HepG2 (cell line): Measurements from ENCODE around the gene ISCU. TPM values are rescaled to one million over a fixed set of nuclear protein-coding genes. Genes with fewer than 3 reads are reported as not detected.
"Not testable (repeated sequence)": the region's sequence is repeated elsewhere in the genome, so short reads cannot be mapped to it uniquely, and the experiment has no call there.

ENCODE experiments used
- ATAC-seq: fragments of 200-7000 bp; cut with Tn5 transposase; 3 replicates; pipeline ENCODE4 v1.9.1; 2020; ENCODE audit warnings: mild to moderate bottlenecking, moderate library complexity
- BruUV-seq: library from RNA; stranded (reverse); fragments of 400-500 nt; replicated peaks from 2 replicates; lab custom pipeline; 2021; lab: Mats Ljungman, UMichigan
- CTCF ChIA-PET: fragments of 300-600 bp; formaldehyde crosslinking; extraction: SDS; loops from one replicate; lab custom pipeline; 2021; ENCODE audit warnings: low total read pairs, inconsistent platforms, low intra/inter-chr PET ratio; lab: Yijun Ruan, JAX
- POLR2A ChIA-PET: fragments of 350-600 bp; sonication (Branson Sonifier 250); formaldehyde crosslinking; loops from one replicate; lab custom pipeline; 2020; ENCODE audit warnings: antibody characterized with exemption, inconsistent platforms; lab: Yijun Ruan, JAX
- DNase-seq: peaks from one replicate; pipeline ENCODE4 v3.0.0-alpha.2; 2015; ENCODE audit warnings: low spot score
- FAIRE-seq: peaks from 3 replicates; lab custom pipeline; 2011; peaks lifted over from hg19 to GRCh38; lab: Jason Lieb, UNC
- H2AFZ ChIP-seq: one replicate; pipeline ENCODE4 v1.6.1; 2011; ENCODE audit warnings: low read length, inconsistent platforms
- H3K27ac ChIP-seq: fragments of 300-600 bp; 3 replicates; pipeline ENCODE4 v1.8.0; 2011; ENCODE audit warnings: mixed run types, mild to moderate bottlenecking, mixed read lengths, low read length, inconsistent platforms; ENCODE audit not compliant: insufficient read depth; ENCODE audit errors: extremely low read length
- H3K27me3 ChIP-seq, 2 experiments: fragments of 200-600 bp in 1 of 2; 2 replicates in 1 of 2; 3 replicates in 1 of 2; pipeline versions ENCODE4 v1.6.0 to v1.8.0; 2011; ENCODE audit warnings: low read length in 2 of 2, mild to moderate bottlenecking in 2 of 2, moderate library complexity in 2 of 2, inconsistent platforms in 1 of 2; ENCODE audit not compliant: insufficient read depth in 2 of 2, control insufficient read depth in 1 of 2
- H3K36me3 ChIP-seq, 2 experiments: fragments of 200-600 bp in 1 of 2; replicated peaks in 1 of 2; 2 replicates in 1 of 2; 3 replicates in 1 of 2; pipeline versions ENCODE4 v1.5.1 to v1.8.0; 2011; ENCODE audit warnings: low read length in 2 of 2, inconsistent platforms in 1 of 2; ENCODE audit not compliant: insufficient read depth in 2 of 2, control insufficient read depth in 1 of 2
- H3K4me1 ChIP-seq: 2 replicates; pipeline ENCODE4 v1.5.1; 2012; ENCODE audit warnings: low read length, inconsistent platforms; ENCODE audit not compliant: insufficient read depth
- H3K4me2 ChIP-seq: 2 replicates; pipeline ENCODE4 v1.6.0; 2011; ENCODE audit warnings: low read depth, low read length, inconsistent platforms
- H3K4me3 ChIP-seq, 3 experiments: fragments of 200-600 bp in 1 of 3; sonication (generic), shearing (Covaris generic) in 1 of 3; replicated peaks in 1 of 3; 2 replicates each; pipeline ENCODE4 v1.5.1; 2011 to 2016; ENCODE audit warnings: low read length in 3 of 3, inconsistent platforms in 2 of 3, low read depth in 2 of 3, mild to moderate bottlenecking in 2 of 3, control low read depth in 1 of 3, mixed read lengths in 1 of 3; ENCODE audit not compliant: insufficient read depth in 1 of 3
- H3K79me2 ChIP-seq: one replicate; pipeline ENCODE4 v1.6.1; 2011; ENCODE audit warnings: low read length, inconsistent platforms; ENCODE audit not compliant: insufficient read depth
- H3K9ac ChIP-seq: 2 replicates; pipeline ENCODE4 v1.6.0; 2011; ENCODE audit warnings: mild to moderate bottlenecking, low read depth, low read length, inconsistent platforms; ENCODE audit not compliant: insufficient read depth
- H3K9me3 ChIP-seq: 2 replicates; pipeline ENCODE4 v1.5.1; 2012; ENCODE audit warnings: mild to moderate bottlenecking, low read length
- H4K20me1 ChIP-seq: 2 replicates; pipeline ENCODE4 v1.6.0; 2011; ENCODE audit warnings: inconsistent platforms, mild to moderate bottlenecking, low read length, moderate library complexity; ENCODE audit not compliant: insufficient read depth
- ARNT2 ChIP-seq: sonication (generic); formaldehyde crosslinking; IDR thresholded peaks from 2 replicates; pipeline ENCODE4 v1.8.0; 2022; ENCODE audit warnings: mild to moderate bottlenecking, low read depth, missing genetic modification reagents, moderate library complexity
- ATF5 ChIP-seq: sonication (generic); formaldehyde crosslinking; IDR thresholded peaks from 2 replicates; pipeline ENCODE4 v1.4.0; 2020; ENCODE audit warnings: mild to moderate bottlenecking, low read depth, missing genetic modification reagents
- CHD4 ChIP-seq: fragments of 200-600 bp; sonication (generic); IDR thresholded peaks from 2 replicates; pipeline ENCODE4 v1.7.0; 2017; ENCODE audit warnings: mild to moderate bottlenecking, low read length, borderline replicate concordance
- GZF1 ChIP-seq: sonication (generic); formaldehyde crosslinking; IDR thresholded peaks from 2 replicates; pipeline ENCODE4 v1.5.1; 2020; ENCODE audit warnings: mild to moderate bottlenecking, missing genetic modification reagents
- HMGXB4 ChIP-seq, 2 experiments: sonication (generic) in 1 of 2; formaldehyde crosslinking in 1 of 2; IDR thresholded peaks; 2 replicates each; pipeline versions ENCODE4 v1.4.0 to v1.6.1; 2018 to 2020; ENCODE audit warnings: missing genetic modification reagents in 2 of 2, borderline replicate concordance in 1 of 2, low read depth in 1 of 2, mild to moderate bottlenecking in 1 of 2, missing biosample characterization in 1 of 2
- KDM2A ChIP-seq: sonication (generic); formaldehyde crosslinking; IDR thresholded peaks from 2 replicates; pipeline ENCODE4 v1.4.0; 2020; ENCODE audit warnings: low read depth, missing genetic modification reagents, borderline replicate concordance
- KLF16 ChIP-seq, 2 experiments: sonication (generic) in 1 of 2; formaldehyde crosslinking in 1 of 2; IDR thresholded peaks; 2 replicates each; pipeline versions ENCODE4 v1.6.1 to v1.8.0; 2016 to 2023; ENCODE audit warnings: missing genetic modification reagents in 2 of 2, missing compliant biosample characterization in 1 of 2
- RBM22 ChIP-seq: fragments of 200-400 bp; formaldehyde crosslinking; optimal IDR thresholded peaks from 2 replicates; pipeline ENCODE3; 2017; ENCODE audit warnings: mild to moderate bottlenecking, low read length, moderate library complexity
- ZC3H4 ChIP-seq: sonication (generic); formaldehyde crosslinking; IDR thresholded peaks from 2 replicates; pipeline ENCODE4 v1.4.0; 2020; ENCODE audit warnings: missing genetic modification reagents, borderline replicate concordance
- ZNF335 ChIP-seq: sonication (generic); formaldehyde crosslinking; IDR thresholded peaks from 2 replicates; pipeline ENCODE4 v1.4.0; 2020; ENCODE audit warnings: missing genetic modification reagents
- ZNF496 ChIP-seq: sonication (generic); formaldehyde crosslinking; IDR thresholded peaks from 2 replicates; pipeline ENCODE4 v1.8.1; 2023; ENCODE audit warnings: mild to moderate bottlenecking, moderate library complexity, missing genetic modification reagents; ENCODE audit not compliant: insufficient replicate concordance
- ZNF687 ChIP-seq: sonication (generic); formaldehyde crosslinking; IDR thresholded peaks from 2 replicates; pipeline ENCODE4 v1.5.1; 2020; ENCODE audit warnings: mild to moderate bottlenecking, missing genetic modification reagents, moderate library complexity
- WGBS: methylation state at CpG from one replicate; pipeline ENCODE4 v1.1.6; 2017; ENCODE audit warnings: low lambda C conversion rate; 5-methylcytosine and 5-hydroxymethylcytosine counted together
- in situ Hi-C: cut with HindIII; loops from 2 replicates; pipeline ENCODE4 v1.10.0; 2017; ENCODE audit warnings: low pct_unique_long_range_greater_than_20kb; ENCODE audit not compliant: extremely low pct_ligation_motif_present
- intact Hi-C: fragments of 100-400 bp; cut with micrococcal nuclease; formaldehyde crosslinking; loops from one replicate; pipeline ENCODE4 v1.10.0; 2022; ENCODE audit not compliant: unreplicated experiment
- polyA plus RNA-seq, 8 experiments: library from polyadenylated mRNA; depleted of rRNA in 3 of 8; stranded (reverse) in 7 of 8; unstranded in 1 of 8; fragments of >200 nt; fragmentation: Illumina TruSeq in 4 of 8; extraction: Trizol in 4 of 8; gene quantifications; 2 replicates each; pipeline versions ENCODE4 v1.2.1 to v1.2.3, GENCODE V29; 2011 to 2016; ENCODE audit warnings: low read depth in 4 of 8, missing spikeins in 1 of 8, mixed read lengths in 1 of 8; ENCODE audit not compliant: insufficient read depth in 1 of 8
- total RNA-seq, 5 experiments: library from RNA; depleted of rRNA; stranded (reverse); fragments of >200 nt; fragmentation: Illumina TruSeq; extraction: Trizol; gene quantifications; 2 replicates each; pipeline ENCODE4 v1.2.3, GENCODE V29; 2016; ENCODE audit warnings: low read depth in 1 of 5

Gene ISCU
- total and polyA plus RNA-seq, 2 of the 13 experiments (the other 11 are each of a cell fraction or from before 2014, with no cell fraction given) = 94.4 to 107 TPM

GRCh38 chr12:108618079-108618952, 55.9 kb downstream of the ISCU start (continued):
- TF ChIP-seq ZNF687 = peak; percentile 27; the same call in 1 of the 2 replicates
- TF ChIP-seq KLF16 (CRISPR knock-in tag; IDR thresholded peaks at IDR 0.05) = peak in 1 of 2 experiments; percentile 53; a peak in 1 of 4 replicates
- peak; percentile 86; the same call in 1 of the 2 replicates for TF ChIP-seq GZF1 (CRISPR knock-in tag)
- no peak for TF ChIP-seq RBM22
- TF ChIP-seq ZNF335 (CRISPR knock-in tag) = 0 out of 2 replicates have a peak, but pooled peaks have one; percentile 66
- peak; percentile 40; the same call in 1 of the 2 replicates for TF ChIP-seq CHD4
- TF ChIP-seq ZC3H4 = no peak
- TF ChIP-seq HMGXB4 (CRISPR knock-in tag; IDR thresholded peaks at IDR 0.05; ENCODE audit: borderline replicate concordance in 1 of 2, low read depth in 1 of 2) = peak; percentile 49 to 51; a peak in 1 of 4 replicates
- peak; percentile 43; the same call in 1 of the 2 replicates for TF ChIP-seq KDM2A (CRISPR knock-in tag)
- no peak for TF ChIP-seq ZNF496
- TF ChIP-seq ARNT2 = no peak
- 0 out of 2 replicates have a peak, but pooled peaks have one; percentile 39 for TF ChIP-seq ATF5 (CRISPR knock-in tag)

- H3K36me3 ChIP-seq, H3K27me3 ChIP-seq, DNase-seq, H3K4me2 ChIP-seq, H3K9ac ChIP-seq, H4K20me1 ChIP-seq, H3K79me2 ChIP-seq, H3K9me3 ChIP-seq, H3K27ac ChIP-seq, FAIRE-seq, H2AFZ ChIP-seq, ATAC-seq, BruUV-seq, H3K4me3 ChIP-seq: not testable (repeated sequence)
- in situ Hi-C loops = loop anchor here (5.0 kb wide), 1 partner anchor 52 kb away; no protein-coding TSS in a partner anchor
- ChIA-PET CTCF (interaction anchor here (3.0 kb wide), 1 partner anchor 55 kb away, joined by 45 read pairs; the partner anchor contains the start of gene ISCU), POLR2A (interaction anchor here (2.1 kb wide), 1 partner anchor 56 kb away, joined by 13 read pairs; the partner anchor contains the start of gene ISCU)
- intact Hi-C loops = loop anchor here (1.0 kb wide), 2 partner anchors 56 to 629 kb away; no protein-coding TSS in a partner anchor
- peaks cover 20% of the 10 kb centered on the region for H3K4me1 ChIP-seq
- WGBS = 19% methylated on average over 4 of the region's 4 CpGs
Measured at GRCh38 chr12:108618953-108619274, 56.5 kb downstream of the ISCU start.
